Esophagus squamous epithelium (tissue), 5 donors: ENCODE measurements around the gene KLK11. TPM values are rescaled to one million over a fixed set of nuclear protein-coding genes. Genes with fewer than 3 reads are reported as not detected.

ENCODE experiments used
- DNase-seq: peaks from one replicate; lab custom pipeline; 2025; lab: John Stamatoyannopoulos, UW
- H3K27ac ChIP-seq, 4 donors: fragments of 200-600 bp; sonication (generic); one replicate each; pipeline ENCODE4 v1.5.1; 2016 to 2019; ENCODE audit warnings: mild to moderate bottlenecking in 1 of 4
- H3K27me3 ChIP-seq, 4 donors: fragments of 200-600 bp; sonication (generic); 1 replicate in 3 of 4; 2 replicates in 1 of 4; pipeline versions ENCODE4 v1.5.1 to v1.6.0; 2017 to 2021; ENCODE audit warnings: antibody characterized with exemption in 1 of 4
- H3K36me3 ChIP-seq, 3 donors: fragments of 200-600 bp; sonication (generic); one replicate each; pipeline ENCODE4 v1.5.1; 2016 to 2019
- H3K4me1 ChIP-seq, 3 donors: fragments of 200-600 bp; sonication (generic); one replicate each; pipeline ENCODE4 v1.5.1; 2017 to 2019
- H3K4me3 ChIP-seq, 4 donors: fragments of 200-600 bp; sonication (generic); 1 replicate in 3 of 4; 2 replicates in 1 of 4; pipeline ENCODE4 v1.5.1; 2016 to 2019; ENCODE audit warnings: mild to moderate bottlenecking in 2 of 4, moderate library complexity in 1 of 4
- H3K9me3 ChIP-seq, 3 donors: fragments of 200-600 bp; sonication (generic); one replicate each; pipeline ENCODE4 v1.5.1; 2016 to 2019
- CTCF ChIP-seq, 6 experiments: fragments of 450-650 bp in 4 of 6; fragments of 200-600 bp in 2 of 6; sonication (generic) in 2 of 6; IDR thresholded peaks; one replicate each; pipeline ENCODE4 v1.5.1; 2016 to 2019; ENCODE audit warnings: antibody characterized with exemption in 6 of 6, mild to moderate bottlenecking in 4 of 6, moderate library complexity in 4 of 6
- POLR2A ChIP-seq, 4 donors: fragments of 450-650 bp; IDR thresholded peaks; one replicate each; pipeline ENCODE4 v1.6.1; 2017; ENCODE audit warnings: antibody characterized with exemption in 4 of 4, mild to moderate bottlenecking in 4 of 4, moderate library complexity in 3 of 4
- WGBS, 2 donors: methylation state at CpG; one replicate each; pipeline ENCODE4 v1.1.5; 2018; 5-methylcytosine and 5-hydroxymethylcytosine counted together
- intact Hi-C: fragments of 100-400 bp; cut with DNase I; formaldehyde crosslinking; loops from one replicate; pipeline ENCODE4 v1.15.0; 2022
- total RNA-seq, 4 donors: library from RNA; depleted of rRNA; stranded (reverse); fragments of >200 nt; gene quantifications; one replicate each; pipeline ENCODE4 v1.1.0, GENCODE V29; 2016
- donor health status: DM: yes; HTN: yes; CAD: no.

KLK11 gene
- total RNA-seq, 4 donors from 2014 or later = 171 to 460 (median 244) TPM

- H3K27me3 ChIP-seq = no peaks in the 10 kb centered on the region
- no peak overlapping the region for H3K4me3 ChIP-seq
- WGBS, 2 donors = 83 to 85% methylated on average over 11 of the region's 11 CpGs
- no peaks in the 10 kb centered on the region for H3K9me3 ChIP-seq
- no peak for DNase-seq
- TF ChIP-seq POLR2A (IDR thresholded peaks at IDR 0.05) = no peak
- no peak for TF ChIP-seq CTCF (IDR thresholded peaks at IDR 0.05)
- H3K27ac ChIP-seq = no peak overlapping the region
- peaks cover 0 to 7% (median 0%) of the 10 kb centered on the region in 3 donors for H3K4me1 ChIP-seq
- intact Hi-C loops = no loop called here
- no peaks in the 10 kb centered on the region for H3K36me3 ChIP-seq
Observed at GRCh38 chr19:51044327-51044726, 17.9 kb upstream of the KLK11 start.

GRCh38 chr19:51043497-51043896, 17.1 kb upstream of the KLK11 start:
- Histone ChIP-seq H3K9me3 (no peaks in the 10 kb centered on the region), H3K4me3 (no peak overlapping the region), H3K36me3 (no peaks in the 10 kb centered on the region), H3K4me1 (peaks cover 0 to 11% (median 0%) of the 10 kb centered on the region in 3 donors), H3K27ac (no peak overlapping the region), H3K27me3 (no peaks in the 10 kb centered on the region)
- no peak for DNase-seq
- 76 to 85% methylated on average over 9 of the region's 9 CpGs for WGBS, 2 donors
- intact Hi-C loops = no loop called here
- TF ChIP-seq POLR2A (IDR thresholded peaks at IDR 0.05) (no peak), CTCF (IDR thresholded peaks at IDR 0.05) (no peak)

GRCh38 chr19:51040151-51040550, 13.7 kb upstream of the KLK11 start:
- Histone ChIP-seq H3K4me1 (peaks cover 0 to 16% (median 0%) of the 10 kb centered on the region in 3 donors), H3K4me3 (no peak overlapping the region), H3K27me3 (peaks cover 0 to 4% (median 0%) of the 10 kb centered on the region in 4 donors), H3K36me3 (no peaks in the 10 kb centered on the region), H3K27ac (no peak overlapping the region), H3K9me3 (no peaks in the 10 kb centered on the region)
- intact Hi-C loops = no loop called here
- DNase-seq = no peak
- TF ChIP-seq CTCF (IDR thresholded peaks at IDR 0.05) (no peak), POLR2A (IDR thresholded peaks at IDR 0.05) (no peak)
- 86 to 87% methylated on average over 6 of the region's 6 CpGs for WGBS, 2 donors

- no peaks in the 10 kb centered on the region for H3K9me3 ChIP-seq
- no peaks in the 10 kb centered on the region for H3K36me3 ChIP-seq
- peaks cover 0 to 12% (median 0%) of the 10 kb centered on the region in 4 donors for H3K27me3 ChIP-seq
- DNase-seq = no peak
- no peak overlapping the region for H3K27ac ChIP-seq
- 61 to 65% methylated on average over 9 of the region's 9 CpGs for WGBS, 2 donors
- intact Hi-C loops = no loop called here
- TF ChIP-seq POLR2A (IDR thresholded peaks at IDR 0.05) (no peak), CTCF (IDR thresholded peaks at IDR 0.05) (no peak)
- no peak overlapping the region for H3K4me3 ChIP-seq
- peaks cover 0 to 26% (median 0%) of the 10 kb centered on the region in 3 donors for H3K4me1 ChIP-seq
Observed at GRCh38 chr19:51036519-51036918, 10.1 kb upstream of the KLK11 start.

GRCh38 chr19:51034704-51035103, 8.3 kb upstream of the KLK11 start, which contains the start of gene KLK12:
Gene KLK12, minus strand, starts transcription at chr19:51035002. Its CDS starts 381 bp downstream, at chr19:51034621.
- H3K4me3 ChIP-seq = peak within 1 kb of the TSS in 3 of 4 donors; percentile 3 to 33 (median 28)
- H3K27ac ChIP-seq = peak within 1 kb of the TSS in 3 of 4 donors; percentile 43 to 79 (median 72)
- peaks cover 0 to 26% (median 0%) of the 10 kb centered on the region in 3 donors for H3K4me1 ChIP-seq
- peaks cover 0 to 16% (median 0%) of the 10 kb centered on the region in 4 donors for H3K27me3 ChIP-seq
- TF ChIP-seq POLR2A (IDR thresholded peaks at IDR 0.05) (no peak), CTCF (IDR thresholded peaks at IDR 0.05) (no peak)
- intact Hi-C loops = no loop called here
- no peaks in the 10 kb centered on the region for H3K9me3 ChIP-seq
- DNase-seq = no peak
- 45 to 51% methylated on average over 10 to 11 of the region's 11 CpGs for WGBS, 2 donors
- H3K36me3 ChIP-seq = no peaks in the 10 kb centered on the region
